Gastroesophageal sphincter (tissue), 4 donors: ENCODE data around the gene KCNC2. TPM values are rescaled to one million over a fixed set of nuclear protein-coding genes. Genes with fewer than 3 reads are reported as not detected.

Source experiments
- ATAC-seq: fragments of 150-250 bp; one replicate; pipeline ENCODE4 v1.9.1; 2016; ENCODE audit warnings: mild to moderate bottlenecking, moderate library complexity
- H3K27ac ChIP-seq, 4 donors: fragments of 200-600 bp; sonication (generic) in 3 of 4; 1 replicate in 3 of 4; 2 replicates in 1 of 4; pipeline ENCODE4 v1.5.1; 2016 to 2019
- H3K27me3 ChIP-seq: fragments of 200-600 bp; sonication (generic); one replicate; pipeline ENCODE4 v1.5.1; 2019
- H3K36me3 ChIP-seq, 2 donors: fragments of 200-600 bp; sonication (generic); one replicate each; pipeline ENCODE4 v1.5.1; 2019; ENCODE audit warnings: control low read depth in 1 of 2
- H3K4me1 ChIP-seq, 3 donors: fragments of 200-600 bp; sonication (generic); 1 replicate in 2 of 3; 2 replicates in 1 of 3; pipeline ENCODE4 v1.5.1; 2016 to 2019; ENCODE audit warnings: control low read depth in 2 of 3
- H3K4me3 ChIP-seq, 2 donors: fragments of 200-600 bp; sonication (generic); one replicate each; pipeline ENCODE4 v1.5.1; 2019; ENCODE audit warnings: mild to moderate bottlenecking in 1 of 2, moderate library complexity in 1 of 2
- H3K9me3 ChIP-seq, 3 donors: fragments of 200-600 bp; sonication (generic); one replicate each; pipeline ENCODE4 v1.5.1; 2017 to 2019; ENCODE audit warnings: control low read depth in 2 of 3
- CTCF ChIP-seq, 4 experiments: fragments of 200-600 bp in 2 of 4; fragments of 450-650 bp in 2 of 4; sonication (generic) in 1 of 4; IDR thresholded peaks; one replicate each; pipeline ENCODE4 v1.5.1; 2017 to 2019; ENCODE audit warnings: antibody characterized with exemption in 4 of 4, mild to moderate bottlenecking in 2 of 4, moderate library complexity in 2 of 4
- EP300 ChIP-seq: sonication (generic); formaldehyde crosslinking; IDR thresholded peaks from one replicate; pipeline ENCODE4 v1.6.1; 2017; ENCODE audit warnings: antibody characterized with exemption, mild to moderate bottlenecking
- POLR2A ChIP-seq, 2 donors: fragments of 450-650 bp; IDR thresholded peaks; one replicate each; pipeline ENCODE4 v1.6.1; 2017; ENCODE audit warnings: antibody characterized with exemption in 2 of 2, mild to moderate bottlenecking in 2 of 2, moderate library complexity in 1 of 2
- POLR2AphosphoS5 ChIP-seq: sonication (generic); formaldehyde crosslinking; IDR thresholded peaks from one replicate; pipeline ENCODE4 v1.6.1; 2017; ENCODE audit warnings: antibody characterized with exemption
- WGBS, 2 donors: methylation state at CpG; one replicate each; pipeline ENCODE4 v1.1.5; 2018; ENCODE audit warnings: low coverage in 1 of 2; 5-methylcytosine and 5-hydroxymethylcytosine counted together
- total RNA-seq, 4 donors: library from RNA; depleted of rRNA; stranded (reverse); fragments of >200 nt; gene quantifications; one replicate each; pipeline ENCODE4 v1.1.0, GENCODE V29; 2016

Gene KCNC2
- total RNA-seq, 4 donors from 2014 or later, result 0.12 TPM; not detected in 3

- Histone ChIP-seq H3K9me3 (peaks cover 0 to 13% (median 0%) of the 10 kb centered on the region in 3 donors), H3K4me3 (no peak overlapping the region), H3K27ac (no peak overlapping the region), H3K27me3 (no peaks in the 10 kb centered on the region), H3K36me3 (no peaks in the 10 kb centered on the region), H3K4me1 (no peaks in the 10 kb centered on the region)
- WGBS, 2 donors, result 38 to 64% methylated on average over 4 of the region's 4 CpGs
- no peak for ATAC-seq
- TF ChIP-seq CTCF (IDR thresholded peaks at IDR 0.05) (no peak), EP300 (no peak), POLR2A (IDR thresholded peaks at IDR 0.05) (no peak), POLR2AphosphoS5 (no peak)
Measured at GRCh38 chr12:75011120-75011519, 198.5 kb downstream of the KCNC2 start.

GRCh38 chr12:75007133-75007532, 202.5 kb downstream of the KCNC2 start:
- Histone ChIP-seq H3K4me3 (no peak overlapping the region), H3K27me3 (no peaks in the 10 kb centered on the region), H3K9me3 (no peaks in the 10 kb centered on the region), H3K4me1 (no peaks in the 10 kb centered on the region), H3K27ac (no peak overlapping the region), H3K36me3 (no peaks in the 10 kb centered on the region)
- no peak for ATAC-seq
- TF ChIP-seq CTCF (IDR thresholded peaks at IDR 0.05), result no peak
- TF ChIP-seq POLR2AphosphoS5, result no peak
- no peak for TF ChIP-seq EP300
- no peak for TF ChIP-seq POLR2A (IDR thresholded peaks at IDR 0.05)
- WGBS, 2 donors, result 68 to 71% methylated on average over 2 of the region's 2 CpGs

GRCh38 chr12:75000120-75000519, 209.5 kb downstream of the KCNC2 start:
- no peaks in the 10 kb centered on the region for H3K27me3 ChIP-seq
- WGBS, 2 donors, result 3 to 25% methylated on average over 2 of the region's 2 CpGs
- H3K9me3 ChIP-seq, result no peaks in the 10 kb centered on the region

DNA sequence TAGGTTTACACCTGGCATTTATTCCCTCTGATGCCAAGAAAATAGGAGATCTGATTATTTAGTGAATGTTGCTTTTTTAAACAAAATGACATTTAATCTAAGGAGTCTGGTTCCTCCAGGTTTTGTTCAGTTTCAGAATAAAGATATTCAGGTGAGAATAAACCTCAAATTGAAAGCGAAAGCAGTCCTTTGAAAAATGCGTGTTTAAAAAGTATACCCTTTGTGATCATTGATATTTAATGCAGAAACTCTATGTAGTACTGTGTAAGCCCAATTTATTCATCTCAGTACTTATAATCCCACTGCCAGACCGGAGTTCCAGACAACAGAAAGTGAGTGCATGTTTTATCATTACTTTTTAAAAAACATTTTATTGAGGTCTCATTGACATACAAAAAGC, 210.2 kb downstream of the KCNC2 start:
- WGBS, 2 donors, result 66 to 68% methylated on average over 3 of the region's 3 CpGs
- ATAC-seq, result no peak
- Histone ChIP-seq H3K9me3 (no peaks in the 10 kb centered on the region), H3K27me3 (no peaks in the 10 kb centered on the region), H3K4me3 (no peak overlapping the region), H3K27ac (no peak overlapping the region), H3K4me1 (no peaks in the 10 kb centered on the region), H3K36me3 (no peaks in the 10 kb centered on the region)
- no peak for TF ChIP-seq POLR2AphosphoS5
- no peak for TF ChIP-seq EP300
- no peak for TF ChIP-seq POLR2A (IDR thresholded peaks at IDR 0.05)

More at GRCh38 chr12:75000120-75000519, 209.5 kb downstream of the KCNC2 start:
- no peaks in the 10 kb centered on the region for H3K36me3 ChIP-seq
- H3K4me1 ChIP-seq, result no peaks in the 10 kb centered on the region
- ATAC-seq, result no peak
- TF ChIP-seq POLR2A (IDR thresholded peaks at IDR 0.05) (no peak), CTCF (IDR thresholded peaks at IDR 0.05) (no peak), EP300 (no peak), POLR2AphosphoS5 (no peak)
- H3K27ac ChIP-seq, result no peak overlapping the region
- H3K4me3 ChIP-seq, result no peak overlapping the region

Other genes starting within 250 kb of the KCNC2 start
- 10 to 100 TPM in 3 of 4 donors, 1 to 10 TPM in 1; 8.3 to 29.4 (median 11.9) TPM for gene CAPS2, start 120.5 kb upstream of the KCNC2 start, total RNA-seq
- gene GLIPR1L1, start 124.8 kb upstream of the KCNC2 start, total RNA-seq, result not detected
- 1 to 10 TPM in 2 of 4 donors, under 1 TPM in 2; 0.13 to 2.3 (median 1.2) TPM for gene GLIPR1L2, start 181.2 kb upstream of the KCNC2 start, total RNA-seq